NCI-H2196 treated with DMSO at 0.1 percent for 48 hours (cell line): Measurements from ENCODE around the gene PRDM16.
A peak's percentile ranks its signal among the peaks of the same experiment; 100 is the strongest.

Source experiments
- DNase-seq: peaks from one replicate; lab custom pipeline; 2025; ENCODE audit not compliant: unreplicated experiment; lab: John Stamatoyannopoulos, UW

PRDM16 gene

DNA sequence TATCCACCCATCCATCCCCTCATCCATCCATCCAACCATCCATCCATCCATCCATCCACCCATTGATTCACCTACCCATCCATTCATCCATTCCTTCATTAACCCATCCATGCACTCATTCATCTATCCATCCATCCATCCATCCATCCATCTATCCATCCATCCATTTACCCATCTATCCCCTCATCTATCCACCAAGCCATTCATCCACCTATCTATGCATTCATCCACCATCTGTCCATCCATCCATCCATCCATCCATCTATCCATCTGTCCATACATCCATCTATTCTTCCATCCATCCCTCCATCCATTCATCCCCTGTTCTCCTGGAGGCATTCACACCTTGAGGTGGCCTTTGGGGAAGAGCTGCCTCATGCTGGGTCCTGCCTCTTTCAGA lies 107.0 kb downstream of the PRDM16 start:
- DNase-seq, result no peak

- DNase-seq, result no peak
Observed at GRCh38 chr1:3176820-3177219, 107.8 kb downstream of the PRDM16 start.

DNA sequence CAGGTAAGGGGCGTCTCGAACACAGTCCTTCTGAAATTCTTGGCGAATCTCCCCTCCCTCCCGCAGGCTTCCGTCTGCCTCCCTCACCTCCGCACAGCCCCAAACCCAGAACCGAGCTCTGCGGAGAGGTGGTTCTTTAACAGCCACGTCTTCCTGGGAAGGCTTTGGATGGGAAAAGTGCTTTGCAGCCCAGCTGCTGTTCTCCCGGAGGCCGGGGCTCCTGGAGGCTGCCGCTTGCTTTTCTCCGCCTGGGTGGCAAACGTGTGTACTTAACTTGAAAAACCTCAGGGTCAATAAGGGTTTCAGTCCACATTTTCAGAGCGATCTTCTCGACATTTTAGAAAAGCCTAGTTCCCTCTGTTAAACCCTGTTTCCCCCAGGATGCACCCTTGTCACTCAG lies 109.3 kb downstream of the PRDM16 start:
- no peak for DNase-seq

- no peak for DNase-seq
Observed at GRCh38 chr1:3179471-3179870, 110.5 kb downstream of the PRDM16 start.

DNA sequence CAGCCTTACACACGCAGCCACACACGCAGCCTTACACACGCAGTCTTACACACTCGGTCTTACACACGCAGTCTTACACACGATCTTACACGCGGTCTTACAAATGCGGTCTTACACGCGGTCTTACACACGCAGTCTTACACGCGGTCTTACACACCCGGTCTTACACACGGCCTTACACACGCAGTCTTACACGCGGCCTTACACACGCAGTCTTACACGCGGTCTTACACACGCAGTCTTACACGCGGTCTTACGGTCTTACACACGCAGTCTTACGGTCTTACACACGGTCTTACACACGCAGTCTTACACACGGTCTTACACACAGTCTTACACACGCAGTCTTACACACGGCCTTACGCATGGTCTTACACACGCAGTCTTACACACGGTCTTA lies 111.9 kb downstream of the PRDM16 start:
- DNase-seq, result no peak

DNA sequence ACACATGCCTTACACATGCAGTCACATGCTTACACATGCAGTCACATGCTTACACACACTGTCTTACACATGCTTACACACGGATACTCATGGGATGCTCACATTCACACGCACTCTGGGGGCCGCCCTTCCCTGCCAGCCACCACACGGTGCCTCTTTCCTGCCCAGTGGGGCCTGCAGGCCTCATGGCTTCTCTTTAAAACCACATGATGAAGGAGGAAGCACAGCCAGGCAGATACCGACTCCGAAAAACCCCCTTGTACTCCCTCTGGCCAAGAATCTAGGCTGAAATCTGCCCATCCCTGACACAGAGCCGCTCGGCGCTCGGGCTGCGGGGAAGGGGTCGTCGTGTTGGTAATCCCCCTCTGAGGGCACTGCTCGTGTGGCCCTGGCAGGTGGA lies 113.0 kb downstream of the PRDM16 start:
- no peak for DNase-seq

DNA sequence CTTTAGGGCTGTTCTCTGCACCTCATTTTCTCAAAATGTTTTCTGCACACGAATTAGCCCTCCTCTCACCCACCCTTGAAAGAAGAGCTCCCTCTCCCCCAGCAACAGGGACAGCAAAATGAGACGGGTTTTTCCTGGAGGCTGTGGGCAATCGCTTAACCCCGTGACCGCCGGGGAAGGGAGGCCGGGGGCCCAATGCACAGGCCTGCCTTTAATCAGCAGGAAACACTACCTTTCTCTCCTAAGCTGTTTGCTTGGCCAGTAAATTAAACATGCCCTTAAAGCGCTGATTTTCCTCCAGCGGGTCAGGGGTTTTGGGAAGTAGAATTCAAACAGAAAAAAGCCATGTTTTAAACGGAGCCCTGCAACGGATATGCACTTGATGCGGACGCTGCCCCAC lies 114.4 kb downstream of the PRDM16 start:
- DNase-seq, result no peak

DNA sequence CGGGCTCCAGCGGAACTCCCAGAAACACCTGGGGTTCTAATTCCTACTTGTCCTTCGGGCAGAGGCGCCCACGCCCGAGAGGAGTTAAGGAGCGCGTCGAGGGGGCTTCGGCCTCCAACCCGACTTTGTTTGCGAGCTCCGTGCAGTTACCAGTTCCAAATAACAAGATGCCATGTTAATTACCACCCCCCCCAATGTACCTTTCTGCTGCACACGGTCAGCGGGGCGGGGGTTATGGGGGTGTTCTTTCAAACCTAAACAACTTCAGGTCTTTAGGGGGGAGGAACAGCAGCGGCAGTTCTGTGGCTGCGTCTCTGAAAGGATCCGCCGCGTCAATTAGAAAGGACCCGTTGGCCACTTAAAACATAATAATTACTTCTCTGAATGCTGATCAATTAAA lies 114.8 kb downstream of the PRDM16 start:
- no peak for DNase-seq

GRCh38 chr1:3184666-3185065 lies 115.7 kb downstream of the PRDM16 start:
- DNase-seq, result no peak

- no peak for DNase-seq
Observed at GRCh38 chr1:3185896-3186525, 117.0 kb downstream of the PRDM16 start.

DNA sequence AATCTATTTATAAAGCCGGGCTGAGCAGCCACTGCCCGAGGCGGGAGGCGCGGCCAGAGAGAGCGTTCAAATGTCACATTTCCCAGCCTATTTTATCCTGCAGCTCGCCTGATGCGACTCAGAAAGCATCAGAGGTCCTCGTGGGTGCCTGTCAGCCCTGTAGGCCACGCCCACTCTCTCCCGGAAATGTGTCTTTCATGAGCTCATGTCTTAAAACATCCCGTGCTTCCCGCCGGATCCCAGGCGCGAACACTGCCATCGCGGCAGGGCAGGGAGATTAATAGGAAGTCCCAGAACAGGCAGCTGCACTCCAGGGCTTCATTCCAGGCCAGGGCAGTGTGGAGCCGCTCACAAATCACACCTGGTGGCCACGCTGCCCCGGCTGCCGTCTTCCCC lies 117.5 kb downstream of the PRDM16 start:
- DNase-seq, result peak; percentile 33

DNA sequence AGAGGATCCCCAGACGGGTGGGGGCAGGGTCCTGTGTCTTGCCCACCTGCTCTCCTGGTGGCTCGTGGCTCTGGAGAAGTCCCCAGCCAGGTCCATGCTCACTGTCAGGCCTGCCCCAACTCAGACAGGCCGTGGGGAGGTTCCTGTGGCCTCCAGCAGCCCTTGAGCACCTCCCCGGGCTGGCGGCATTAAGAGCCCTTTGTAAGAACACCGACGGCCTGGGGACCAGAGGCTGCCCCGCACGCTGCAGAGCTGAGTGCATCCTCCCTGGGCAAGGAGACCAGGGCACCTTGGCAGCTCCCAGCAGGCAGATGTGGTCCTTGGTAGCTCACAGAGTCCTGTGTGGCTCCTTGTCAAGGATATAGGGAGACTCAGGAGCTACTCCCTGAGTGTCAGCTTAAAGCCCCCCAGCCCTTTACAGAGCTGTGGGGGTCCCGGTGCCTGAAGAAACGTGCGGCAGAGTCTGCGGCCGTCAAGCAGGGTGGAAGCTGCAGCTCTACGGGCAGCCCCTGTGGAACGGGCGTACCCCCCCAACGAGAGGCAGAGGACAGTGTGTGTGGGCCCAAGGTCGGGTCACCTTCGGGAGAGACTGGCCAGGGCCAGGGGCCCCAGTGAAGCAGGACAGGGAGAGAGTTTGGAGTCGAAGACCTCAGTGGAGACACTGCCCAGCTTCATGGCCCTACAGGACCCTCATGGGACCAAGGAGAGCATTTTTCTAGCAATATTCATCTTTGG lies 118.6 kb downstream of the PRDM16 start:
- DNase-seq, result no peak

DNA sequence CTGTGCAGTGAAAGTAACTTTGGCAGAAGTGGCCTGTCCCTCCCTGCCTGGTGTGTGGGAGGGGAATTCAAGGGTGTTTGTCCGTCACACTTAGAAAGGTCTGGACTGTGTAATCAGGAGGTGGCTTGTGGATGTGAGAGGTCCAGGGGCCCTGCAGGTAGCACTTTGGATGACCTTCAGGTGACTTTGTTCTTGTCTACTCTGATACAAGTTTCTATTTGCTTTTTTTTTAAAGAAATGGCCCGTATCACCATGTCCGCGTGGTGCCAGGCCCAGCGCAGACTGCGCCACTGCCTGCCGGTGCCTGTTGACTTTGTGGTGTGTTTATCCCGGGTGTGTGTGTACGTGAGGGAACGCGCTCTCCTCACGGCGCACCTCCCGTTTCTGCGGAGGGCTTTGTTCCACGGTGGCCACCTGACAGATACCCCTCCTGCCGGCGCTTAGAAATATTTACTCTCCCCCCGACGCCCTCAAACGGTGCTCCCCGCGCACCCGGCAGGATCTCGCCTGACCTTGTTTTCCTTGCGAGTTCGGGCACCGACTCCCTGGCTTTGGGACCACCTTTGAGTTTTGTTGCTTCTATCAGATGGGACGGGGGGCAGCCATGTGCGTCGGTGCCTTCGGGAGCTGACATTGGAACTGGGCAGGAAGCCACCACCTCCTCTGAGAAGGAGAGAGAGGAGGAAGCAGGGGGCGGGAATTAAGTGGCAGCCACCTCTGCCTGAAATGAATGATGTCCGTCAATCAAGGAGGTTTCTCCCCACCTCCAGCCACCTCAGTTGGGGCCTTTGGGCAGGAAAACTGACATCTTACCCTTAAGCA lies 119.4 kb downstream of the PRDM16 start:
- no peak for DNase-seq

DNA sequence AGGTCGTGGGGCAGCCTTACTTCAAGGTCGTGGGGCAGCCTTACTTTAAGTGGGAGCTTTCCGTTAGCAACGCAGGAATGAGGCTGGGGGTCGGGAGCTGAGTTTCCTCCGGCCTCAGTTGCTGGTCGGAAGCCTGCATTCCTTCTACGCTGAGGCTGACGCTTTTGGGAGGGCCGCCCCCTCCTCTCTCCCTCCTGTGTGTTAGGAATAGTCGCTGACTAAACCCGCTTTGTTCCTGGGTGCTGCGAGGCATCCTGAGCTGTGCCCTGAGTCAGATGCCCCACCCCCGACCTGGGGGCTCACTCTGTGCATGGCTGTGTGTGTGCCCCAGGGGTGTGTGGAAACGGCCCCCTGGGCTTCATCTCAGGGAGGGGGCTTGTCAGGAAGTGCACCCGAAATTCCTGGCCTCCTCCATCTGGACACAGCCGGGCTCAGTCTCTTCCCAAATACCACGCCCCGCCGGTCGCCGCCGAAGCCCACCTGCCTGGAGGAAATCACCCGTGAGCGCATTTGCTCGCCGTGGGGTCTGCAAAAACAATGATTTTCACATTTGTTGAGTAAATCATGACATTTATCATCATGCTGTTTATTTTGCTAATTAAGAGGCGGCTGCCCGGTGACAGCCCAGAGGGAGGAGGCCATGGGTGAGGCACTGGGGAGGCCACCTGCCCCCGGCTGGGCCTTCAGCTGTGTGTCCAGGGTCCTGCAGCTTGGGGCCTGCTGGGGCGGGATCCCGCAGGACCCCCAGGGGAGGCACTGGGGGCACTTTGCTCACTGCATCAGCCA lies 121.4 kb downstream of the PRDM16 start:
- no peak for DNase-seq

- DNase-seq, result no peak
Observed at GRCh38 chr1:3192361-3192760, 123.4 kb downstream of the PRDM16 start.

GRCh38 chr1:3192825-3193224 lies 123.8 kb downstream of the PRDM16 start:
- no peak for DNase-seq

DNA sequence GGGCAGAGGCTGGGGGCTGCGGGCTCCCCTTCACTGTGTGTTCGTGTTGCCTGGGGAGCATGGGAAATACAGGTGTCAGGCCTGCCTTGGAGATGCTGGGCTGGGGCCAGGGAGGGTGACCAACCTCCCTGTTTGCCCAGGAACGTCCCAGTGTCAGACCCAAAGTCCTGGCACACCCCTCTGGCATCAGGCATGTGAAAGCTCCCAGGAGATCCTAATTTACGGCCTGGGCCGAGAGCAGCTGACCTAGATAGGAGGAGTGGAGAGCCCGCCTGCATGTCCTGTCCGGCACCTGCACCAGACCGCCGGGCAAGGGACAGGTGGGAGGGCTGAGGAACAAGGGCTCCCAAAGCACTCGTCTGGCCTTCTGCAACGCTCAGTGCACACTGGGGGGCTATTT lies 124.8 kb downstream of the PRDM16 start:
- DNase-seq, result no peak

DNA sequence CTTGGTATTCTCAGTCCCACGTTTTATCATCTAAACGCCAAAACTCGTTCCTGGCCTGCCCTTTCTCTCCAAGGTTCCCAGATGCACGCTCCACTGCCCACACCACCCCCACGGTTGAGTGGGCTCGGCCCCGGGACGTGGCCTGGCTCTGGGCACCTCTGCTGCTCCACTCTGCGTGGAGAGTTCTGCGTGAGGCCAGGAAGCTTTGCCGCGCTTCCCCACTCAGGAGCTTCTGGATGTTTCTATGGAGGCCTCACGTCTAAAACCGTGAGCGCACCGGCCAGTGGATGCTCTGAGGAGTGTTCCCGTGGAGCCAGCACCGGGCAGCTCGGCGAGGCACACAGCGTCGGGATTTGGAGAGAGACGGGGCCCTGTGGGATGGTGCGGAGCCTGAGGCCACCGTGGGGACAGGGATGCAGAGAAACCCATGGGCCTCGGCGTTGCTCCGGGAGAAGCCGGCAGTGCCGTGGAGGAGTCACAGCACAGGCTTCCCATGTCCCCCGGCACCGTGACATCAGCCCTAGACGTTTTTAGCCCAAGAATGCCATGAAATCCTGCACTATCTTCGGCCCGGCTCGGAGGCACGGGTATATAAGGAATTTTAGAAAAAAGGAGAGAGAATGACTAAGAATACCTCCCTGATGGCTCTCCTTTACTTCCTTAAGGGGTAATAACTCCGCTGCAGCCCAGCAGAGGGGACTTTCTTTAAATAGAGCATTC lies 125.9 kb downstream of the PRDM16 start:
- DNase-seq, result no peak

GRCh38 chr1:3195480-3195815 lies 126.4 kb downstream of the PRDM16 start:
- no peak for DNase-seq

GRCh38 chr1:3195966-3196515 lies 127.0 kb downstream of the PRDM16 start:
- DNase-seq, result no peak
